Measurements from ENCODE around the gene SLC16A4. TPM values are rescaled to one million over a fixed set of nuclear protein-coding genes. Genes with fewer than 3 reads are reported as not detected.
"Not testable (repeated sequence)": the region's sequence is repeated elsewhere in the genome, so short reads cannot be mapped to it uniquely, and the experiment has no call there.

SLC16A4 gene
- total and polyA plus RNA-seq, 10 of the 15 experiments (the other 5 are each of a cell fraction or from before 2014, with no cell fraction given), result 0.13 to 2.2 (median 0.26) TPM; not detected in 1

DNA sequence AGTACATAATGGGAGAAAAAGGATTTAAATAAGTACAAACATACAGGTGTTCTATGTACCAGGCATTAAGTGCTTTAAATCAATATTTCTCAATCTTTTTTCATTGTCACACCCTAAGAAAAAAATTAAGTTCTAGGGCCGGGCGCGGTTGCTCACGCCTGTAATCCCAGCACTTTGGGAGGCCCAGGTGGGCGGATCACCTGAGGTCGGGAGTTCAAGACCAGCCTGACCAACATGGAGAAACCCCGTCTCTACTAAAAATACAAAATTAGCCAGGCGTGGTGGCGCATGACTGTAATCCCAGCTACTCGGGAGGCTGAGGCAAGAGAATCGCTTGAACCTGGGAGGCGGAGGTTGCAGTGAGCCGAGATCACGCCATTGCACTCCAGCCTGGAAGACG lies 15.6 kb upstream of the SLC16A4 start:
- SMC1A ChIA-PET (ENCODE audit: uncharacterized antibody, unreplicated experiment), result interaction anchor here (0.9 to 4.3 kb wide), 3 partner anchors 13 to 58 kb away, joined by 3 to 18 read pairs (median 3); no protein-coding TSS in a partner anchor
- 45% methylated on average over 15 of the region's 15 CpGs for WGBS (ENCODE audit: insufficient coverage, insufficient replicate concordance, low lambda C conversion rate, missing lambda C conversion rate)
- H2AFZ ChIP-seq (ENCODE audit: control insufficient read depth, low read depth, low read length); H3K36me3 ChIP-seq (ENCODE audit: control insufficient read depth in 2 of 2, insufficient read depth in 2 of 2, low read length in 1 of 2); BruUV-seq (replicated peaks); DNase-seq (ENCODE audit: low read depth, low spot score); FAIRE-seq; H3K9me3 ChIP-seq (replicated peaks; ENCODE audit: control insufficient read depth, insufficient read depth, low read length); ATAC-seq; H4K20me1 ChIP-seq (ENCODE audit: control insufficient read depth, insufficient read depth); H3K4me1 ChIP-seq (ENCODE audit: control insufficient read depth, insufficient read depth, low read length); H3K27me3 ChIP-seq (replicated peaks in 1 of 2; ENCODE audit: control insufficient read depth in 2 of 2, insufficient read depth in 2 of 2, low read length in 1 of 2): not testable (repeated sequence)
- POLR2A ChIA-PET, result interaction anchor here (0.9 to 1.4 kb wide), 3 partner anchors 15 to 28 kb away, joined by 3 to 5 read pairs (median 3); partner anchors contain the start of gene SLC16A4
- H3K4me3 ChIP-seq, result peak overlapping the region; percentile 99
- H3K4me2 ChIP-seq (ENCODE audit: control insufficient read depth, insufficient read depth), result peak overlapping the region; percentile 81
- peaks cover 25% of the 10 kb centered on the region for H3K79me2 ChIP-seq (ENCODE audit: control insufficient read depth, insufficient read depth, low read length)
- peak overlapping the region; percentile 85; the same call in 1 of the 2 replicates for H3K27ac ChIP-seq (ENCODE audit: control insufficient read depth, insufficient read depth)
- peak overlapping the region; percentile 95 for H3K9ac ChIP-seq (ENCODE audit: control insufficient read depth, insufficient read depth, low read length)
- TF ChIP-seq, protein P1, sequence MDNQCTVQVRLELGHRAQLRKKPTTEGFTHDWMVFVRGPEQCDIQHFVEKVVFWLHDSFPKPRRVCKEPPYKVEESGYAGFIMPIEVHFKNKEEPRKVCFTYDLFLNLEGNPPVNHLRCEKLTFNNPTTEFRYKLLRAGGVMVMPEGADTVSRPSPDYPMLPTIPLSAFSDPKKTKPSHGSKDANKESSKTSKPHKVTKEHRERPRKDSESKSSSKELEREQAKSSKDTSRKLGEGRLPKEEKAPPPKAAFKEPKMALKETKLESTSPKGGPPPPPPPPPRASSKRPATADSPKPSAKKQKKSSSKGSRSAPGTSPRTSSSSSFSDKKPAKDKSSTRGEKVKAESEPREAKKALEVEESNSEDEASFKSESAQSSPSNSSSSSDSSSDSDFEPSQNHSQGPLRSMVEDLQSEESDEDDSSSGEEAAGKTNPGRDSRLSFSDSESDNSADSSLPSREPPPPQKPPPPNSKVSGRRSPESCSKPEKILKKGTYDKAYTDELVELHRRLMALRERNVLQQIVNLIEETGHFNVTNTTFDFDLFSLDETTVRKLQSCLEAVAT (IDR thresholded peaks at IDR 0.05), result peak; percentile 64
- TF ChIP-seq NR2F1 (conservative IDR thresholded peaks at IDR 0.05), result 0 out of 2 replicates have a peak, but pooled peaks have one; percentile 37
- intact Hi-C loops (cut with micrococcal nuclease; ENCODE audit: unreplicated experiment) (loop anchor here (2.0 kb wide), 1 partner anchor 68 kb away; the partner anchor contains the start of gene RBM15), in situ Hi-C loops (cut with MboI) (loop anchor here (5.0 kb wide), 1 partner anchor 199 kb away; no protein-coding TSS in a partner anchor)
- RAD21 ChIA-PET (ENCODE audit: unreplicated experiment), result interaction anchor here (0.7 to 1.5 kb wide), 2 partner anchors 22 to 68 kb away, joined by 4 to 8 read pairs; partner anchors contain the start of gene RBM15
- CTCF ChIA-PET, result interaction anchor here (0.8 to 2.0 kb wide), 4 partner anchors 13 to 198 kb away, joined by 3 to 10 read pairs (median 4); no protein-coding TSS in a partner anchor

DNA sequence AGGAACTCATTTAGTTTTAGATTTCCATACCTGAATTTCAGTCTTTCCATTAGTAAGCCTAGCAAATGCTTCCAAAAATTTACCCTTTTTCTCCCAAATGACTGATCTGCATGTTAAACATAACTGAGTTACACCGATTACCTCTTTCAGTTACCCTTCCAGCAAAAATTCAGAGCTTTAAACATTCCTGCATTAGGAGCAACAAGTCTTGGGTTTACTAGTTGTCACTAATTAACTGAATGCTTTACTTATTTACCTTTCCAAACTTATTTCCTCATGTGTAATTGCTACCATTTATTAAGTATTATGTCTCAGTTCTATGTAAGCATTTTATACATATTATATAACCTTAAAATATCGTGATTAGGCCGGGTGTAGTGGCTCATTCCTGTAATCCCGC lies 13.6 kb upstream of the SLC16A4 start:
- no peaks in the 10 kb centered on the region for H4K20me1 ChIP-seq (ENCODE audit: control insufficient read depth, insufficient read depth)
- ChIA-PET SMC1A (ENCODE audit: uncharacterized antibody, unreplicated experiment) (interaction anchor here (0.8 to 4.3 kb wide), 4 partner anchors 21 to 121 kb away, joined by 3 to 18 read pairs (median 4); no protein-coding TSS in a partner anchor), POLR2A (interaction anchor here (0.5 kb wide), 1 partner anchor 89 kb away, joined by 5 read pairs; no protein-coding TSS in a partner anchor), CTCF (interaction anchor here (1.0 to 2.0 kb wide), 2 partner anchors 56 to 197 kb away, joined by 4 to 10 read pairs; no protein-coding TSS in a partner anchor), RAD21 (ENCODE audit: unreplicated experiment) (interaction anchor here (1.1 to 1.4 kb wide), 3 partner anchors 20 to 197 kb away, joined by 3 to 5 read pairs (median 4); no protein-coding TSS in a partner anchor)
- BruUV-seq (replicated peaks), result no TSS peak
- no peak overlapping the region for H3K27ac ChIP-seq (ENCODE audit: control insufficient read depth, insufficient read depth)
- no peak for FAIRE-seq
- in situ Hi-C loops (cut with MboI) (no loop called here), intact Hi-C loops (cut with micrococcal nuclease; ENCODE audit: unreplicated experiment) (no loop called here)
- H2AFZ ChIP-seq (ENCODE audit: control insufficient read depth, low read depth, low read length), result no peak overlapping the region
- peaks cover 0 to 13% of the 10 kb centered on the region in 2 experiments for H3K36me3 ChIP-seq (ENCODE audit: control insufficient read depth in 2 of 2, insufficient read depth in 2 of 2, low read length in 1 of 2)
- H3K4me2 ChIP-seq (ENCODE audit: control insufficient read depth, insufficient read depth), result no peak overlapping the region
- H3K9me3 ChIP-seq (replicated peaks; ENCODE audit: control insufficient read depth, insufficient read depth, low read length), result no peaks in the 10 kb centered on the region
- TF ChIP-seq, protein P2, sequence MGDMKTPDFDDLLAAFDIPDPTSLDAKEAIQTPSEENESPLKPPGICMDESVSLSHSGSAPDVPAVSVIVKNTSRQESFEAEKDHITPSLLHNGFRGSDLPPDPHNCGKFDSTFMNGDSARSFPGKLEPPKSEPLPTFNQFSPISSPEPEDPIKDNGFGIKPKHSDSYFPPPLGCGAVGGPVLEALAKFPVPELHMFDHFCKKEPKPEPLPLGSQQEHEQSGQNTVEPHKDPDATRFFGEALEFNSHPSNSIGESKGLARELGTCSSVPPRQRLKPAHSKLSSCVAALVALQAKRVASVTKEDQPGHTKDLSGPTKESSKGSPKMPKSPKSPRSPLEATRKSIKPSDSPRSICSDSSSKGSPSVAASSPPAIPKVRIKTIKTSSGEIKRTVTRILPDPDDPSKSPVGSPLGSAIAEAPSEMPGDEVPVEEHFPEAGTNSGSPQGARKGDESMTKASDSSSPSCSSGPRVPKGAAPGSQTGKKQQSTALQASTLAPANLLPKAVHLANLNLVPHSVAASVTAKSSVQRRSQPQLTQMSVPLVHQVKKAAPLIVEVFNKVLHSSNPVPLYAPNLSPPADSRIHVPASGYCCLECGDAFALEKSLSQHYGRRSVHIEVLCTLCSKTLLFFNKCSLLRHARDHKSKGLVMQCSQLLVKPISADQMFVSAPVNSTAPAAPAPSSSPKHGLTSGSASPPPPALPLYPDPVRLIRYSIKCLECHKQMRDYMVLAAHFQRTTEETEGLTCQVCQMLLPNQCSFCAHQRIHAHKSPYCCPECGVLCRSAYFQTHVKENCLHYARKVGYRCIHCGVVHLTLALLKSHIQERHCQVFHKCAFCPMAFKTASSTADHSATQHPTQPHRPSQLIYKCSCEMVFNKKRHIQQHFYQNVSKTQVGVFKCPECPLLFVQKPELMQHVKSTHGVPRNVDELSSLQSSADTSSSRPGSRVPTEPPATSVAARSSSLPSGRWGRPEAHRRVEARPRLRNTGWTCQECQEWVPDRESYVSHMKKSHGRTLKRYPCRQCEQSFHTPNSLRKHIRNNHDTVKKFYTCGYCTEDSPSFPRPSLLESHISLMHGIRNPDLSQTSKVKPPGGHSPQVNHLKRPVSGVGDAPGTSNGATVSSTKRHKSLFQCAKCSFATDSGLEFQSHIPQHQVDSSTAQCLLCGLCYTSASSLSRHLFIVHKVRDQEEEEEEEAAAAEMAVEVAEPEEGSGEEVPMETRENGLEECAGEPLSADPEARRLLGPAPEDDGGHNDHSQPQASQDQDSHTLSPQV (IDR thresholded peaks at IDR 0.05), result no peak
- 96% methylated on average over 4 of the region's 4 CpGs for WGBS (ENCODE audit: insufficient coverage, insufficient replicate concordance, low lambda C conversion rate, missing lambda C conversion rate)
- no peak overlapping the region for H3K4me3 ChIP-seq
- H3K9ac ChIP-seq (ENCODE audit: control insufficient read depth, insufficient read depth, low read length), result no peak overlapping the region
- no peak for ATAC-seq
- peaks cover 9% of the 10 kb centered on the region for H3K4me1 ChIP-seq (ENCODE audit: control insufficient read depth, insufficient read depth, low read length)
- H3K79me2 ChIP-seq (ENCODE audit: control insufficient read depth, insufficient read depth, low read length), result peaks cover 25% of the 10 kb centered on the region
- no peak for DNase-seq (ENCODE audit: low read depth, low spot score)
- H3K27me3 ChIP-seq (replicated peaks in 1 of 2; ENCODE audit: control insufficient read depth in 2 of 2, insufficient read depth in 2 of 2, low read length in 1 of 2), result no peaks in the 10 kb centered on the region
